Measurements from ENCODE around the gene ITSN1.
"Not testable (repeated sequence)": the region's sequence is repeated elsewhere in the genome, so short reads cannot be mapped to it uniquely, and the experiment has no call there.

Gene ITSN1

GRCh38 chr21:33642027-33642895 is at the start of gene ITSN1:
Gene ITSN1, plus strand, starts transcription at chr21:33642501. Its CDS starts 76,328 bp downstream, at chr21:33718829.
- DNase-seq, result peak; percentile 85

DNA sequence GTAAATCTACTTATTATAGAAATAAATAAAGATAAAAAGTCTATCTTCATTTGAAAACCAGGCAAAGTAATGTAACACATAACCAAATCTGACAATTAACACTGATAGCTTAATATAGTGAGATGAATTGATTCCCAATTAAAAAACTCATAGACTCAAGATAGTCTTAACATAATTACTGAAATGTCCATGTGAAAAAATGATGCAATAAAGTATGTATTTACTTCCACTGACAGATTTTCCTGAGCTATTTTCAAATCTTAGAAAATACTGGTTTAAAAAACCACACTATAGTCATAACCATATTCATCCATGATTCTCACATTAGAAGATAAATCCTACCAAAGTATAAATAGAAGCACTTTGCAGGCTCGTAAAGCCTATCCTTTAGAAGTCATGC is 44.2 kb upstream of the ITSN1 start:
- no peak for DNase-seq

DNA sequence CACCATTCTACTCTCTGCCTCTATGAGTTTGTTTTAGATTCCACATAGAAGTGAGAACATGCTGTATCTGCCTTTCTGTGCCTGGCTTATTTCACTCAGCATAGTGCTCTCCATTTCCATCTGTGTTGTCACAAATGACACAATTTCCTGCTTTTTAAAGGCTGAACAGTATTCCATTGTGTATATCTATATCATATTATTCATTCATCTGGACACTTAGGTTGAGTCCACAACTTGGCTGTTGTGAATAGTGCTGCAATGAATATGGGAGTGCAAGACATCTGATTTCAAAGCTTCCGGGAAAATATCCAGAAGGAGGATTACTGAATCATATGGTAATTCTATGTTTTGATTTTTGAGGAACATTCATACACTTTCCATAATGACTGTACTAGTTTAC is 33.7 kb upstream of the ITSN1 start:
- DNase-seq, result no peak

GRCh38 chr21:33611006-33611744 is 31.1 kb upstream of the ITSN1 start:
- DNase-seq, result no peak

DNA sequence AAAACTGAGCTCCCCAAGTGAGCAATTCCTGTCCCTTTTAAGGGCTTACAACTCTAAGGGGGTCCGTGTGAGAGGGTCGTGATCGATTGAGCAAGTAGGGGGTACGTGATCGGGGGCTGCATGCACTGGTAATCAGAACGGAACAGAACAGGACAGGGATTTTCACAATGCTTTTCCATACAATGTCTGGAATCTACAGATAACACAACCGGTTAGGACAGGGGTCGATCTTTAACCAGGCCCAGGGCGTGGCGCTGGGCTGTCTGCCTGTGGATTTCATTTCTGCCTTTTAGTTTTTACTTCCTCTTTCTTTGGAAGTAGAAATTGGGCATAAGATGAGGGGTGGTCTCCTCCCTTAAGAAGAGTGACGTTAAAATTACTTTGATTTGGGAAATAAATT is 24.7 kb upstream of the ITSN1 start:
- not testable (repeated sequence) for DNase-seq

DNA sequence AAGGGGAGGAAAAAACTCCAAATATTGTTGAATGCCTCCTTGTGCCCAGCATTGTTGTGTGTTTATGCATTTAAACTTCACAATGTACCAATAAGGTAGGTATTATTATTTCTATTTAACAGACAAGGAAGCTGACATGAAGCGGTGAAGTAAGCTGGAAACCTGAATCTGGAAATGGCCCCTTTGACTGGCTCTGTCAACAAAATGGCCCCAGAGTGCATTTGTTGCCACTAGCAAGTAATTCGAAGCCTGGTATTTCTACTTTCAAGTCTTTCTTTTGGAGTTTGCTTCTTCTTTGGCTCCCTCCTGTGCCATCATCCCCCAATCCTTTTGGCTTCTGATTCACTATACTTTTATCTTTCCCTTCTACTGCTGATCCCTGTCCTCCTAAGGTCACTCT is 23.9 kb upstream of the ITSN1 start:
- DNase-seq, result no peak

GRCh38 chr21:33619726-33620125 is 22.6 kb upstream of the ITSN1 start:
- no peak for DNase-seq

- no peak for DNase-seq
Observed at GRCh38 chr21:33622253-33622652, 20.0 kb upstream of the ITSN1 start.

GRCh38 chr21:33626151-33626550 is 16.1 kb upstream of the ITSN1 start:
- not testable (repeated sequence) for DNase-seq

- no peak for DNase-seq
Observed at GRCh38 chr21:33634254-33634653, 8.0 kb upstream of the ITSN1 start.

GRCh38 chr21:33640697-33641351 is 1.5 kb upstream of the ITSN1 start:
- DNase-seq, result no peak

GRCh38 chr21:33641352-33642026 is 812 bp upstream of the ITSN1 start, which contains the start of gene CRYZL1:
Gene CRYZL1, minus strand, starts transcription at chr21:33641741. Its CDS starts 10,190 bp downstream, at chr21:33631551.
- DNase-seq, result peak; percentile 93

GRCh38 chr21:33642896-33643657 is 776 bp downstream of the ITSN1 start:
- no peak for DNase-seq

DNA sequence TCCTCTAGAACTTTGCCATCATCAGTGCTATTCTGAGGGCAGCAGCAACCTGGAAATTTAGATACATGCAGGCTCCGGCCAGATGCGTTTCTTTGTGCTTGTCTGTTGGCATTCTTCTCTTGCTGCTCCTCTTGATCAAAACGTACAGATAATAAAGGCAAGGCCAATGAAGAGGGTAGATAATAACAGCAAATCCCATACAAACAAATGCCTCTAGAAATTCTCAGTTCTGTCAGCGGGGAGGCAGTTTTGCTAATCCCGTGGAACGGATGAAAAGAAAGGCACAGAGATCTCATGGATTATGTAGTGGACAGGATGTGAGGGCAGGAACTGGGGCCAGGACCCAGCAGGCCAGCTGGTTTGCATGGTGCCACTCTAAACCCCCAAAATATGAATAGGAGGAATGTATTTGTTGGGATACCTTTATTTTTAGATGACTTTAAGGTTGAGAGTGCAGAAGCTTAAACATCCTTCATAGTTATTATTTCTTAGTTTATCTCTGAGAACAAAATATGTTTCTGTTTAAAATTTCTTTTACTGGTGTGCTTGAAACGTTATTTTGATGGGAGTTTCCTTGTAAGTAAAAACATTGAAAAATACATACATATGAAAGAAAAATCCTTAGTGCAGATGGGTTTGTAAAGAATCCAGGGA is 1.5 kb downstream of the ITSN1 start:
- DNase-seq, result no peak

- DNase-seq, result no peak
Observed at GRCh38 chr21:33644383-33645074, 2.2 kb downstream of the ITSN1 start.

GRCh38 chr21:33645730-33646129 is 3.4 kb downstream of the ITSN1 start:
- DNase-seq, result no peak

GRCh38 chr21:33647587-33647986 is 5.3 kb downstream of the ITSN1 start:
- DNase-seq, result no peak

DNA sequence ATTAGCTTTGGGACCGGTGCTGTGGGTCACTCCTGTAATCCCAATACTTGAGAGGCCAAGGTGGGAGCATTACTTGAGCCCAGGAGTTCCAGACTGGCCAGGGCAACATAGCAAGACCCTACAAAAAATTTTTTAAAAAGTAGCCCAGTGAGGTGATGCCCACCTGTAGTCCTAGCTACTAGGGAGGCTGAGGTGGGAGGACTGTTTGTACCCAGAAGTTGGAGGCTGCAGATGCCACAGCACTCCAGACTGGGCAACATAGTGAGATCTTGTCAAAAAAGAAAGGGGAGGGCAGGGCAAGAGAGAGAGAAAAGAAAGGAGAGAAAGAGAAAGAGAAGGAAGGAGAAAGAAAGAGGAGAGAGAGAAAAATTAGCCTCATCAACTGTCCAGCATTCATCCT is 6.3 kb downstream of the ITSN1 start:
- no peak for DNase-seq

GRCh38 chr21:33650230-33650629 is 7.9 kb downstream of the ITSN1 start:
- DNase-seq, result no peak

GRCh38 chr21:33650929-33651509 is 8.7 kb downstream of the ITSN1 start:
- no peak for DNase-seq
